Limb (tissue), 2 donors: ENCODE results near the gene TMEM270.
"Not testable (repeated sequence)": the region's sequence is repeated elsewhere in the genome, so short reads cannot be mapped to it uniquely, and the experiment has no call there.

Source experiments
- DNase-seq, 2 donors: peaks; one replicate each; pipeline ENCODE4 v3.0.0-alpha.2; 2016; ENCODE audit errors: extremely low spot score in 2 of 2

TMEM270 gene

GRCh38 chr7:73832806-73833205 is 28.2 kb upstream of the TMEM270 start:
- DNase-seq, result no peak

- no peak for DNase-seq
Observed at GRCh38 chr7:73833251-73833919, 27.6 kb upstream of the TMEM270 start.

GRCh38 chr7:73834626-73835191 is 26.2 kb upstream of the TMEM270 start:
- no peak for DNase-seq

GRCh38 chr7:73837167-73837566 is 23.8 kb upstream of the TMEM270 start:
- DNase-seq, result not testable (repeated sequence)

- DNase-seq, result no peak
Observed at GRCh38 chr7:73838642-73839041, 22.3 kb upstream of the TMEM270 start.

- no peak for DNase-seq
Observed at GRCh38 chr7:73839290-73839689, 21.7 kb upstream of the TMEM270 start.

- DNase-seq, result no peak
Observed at GRCh38 chr7:73839743-73840714, 20.9 kb upstream of the TMEM270 start.

GRCh38 chr7:73840715-73841379 is 20.1 kb upstream of the TMEM270 start:
- no peak for DNase-seq

GRCh38 chr7:73841689-73842066 is 19.3 kb upstream of the TMEM270 start:
- DNase-seq, result no peak

- DNase-seq, result peak; percentile 93 to 98
Observed at GRCh38 chr7:73842067-73842976, 18.6 kb upstream of the TMEM270 start, which contains the start of gene METTL27. Gene METTL27 (minus strand): TSS chr7:73842516. CDS start chr7:73842140, 376 bp downstream.

- DNase-seq, result no peak
Observed at GRCh38 chr7:73844131-73844547, 16.8 kb upstream of the TMEM270 start.

- no peak for DNase-seq
Observed at GRCh38 chr7:73844848-73845460, 16.0 kb upstream of the TMEM270 start.

- DNase-seq, result not testable (repeated sequence)
Observed at GRCh38 chr7:73845701-73846195, 15.2 kb upstream of the TMEM270 start.

- DNase-seq, result no peak
Observed at GRCh38 chr7:73847941-73848723, 12.8 kb upstream of the TMEM270 start.

- DNase-seq, result no peak
Observed at GRCh38 chr7:73850781-73851207, 10.2 kb upstream of the TMEM270 start.

GRCh38 chr7:73851410-73852338 is 9.3 kb upstream of the TMEM270 start:
- peak in 1 of 2 donors; percentile 42 for DNase-seq

- DNase-seq, result no peak
Observed at GRCh38 chr7:73852500-73852899, 8.5 kb upstream of the TMEM270 start.

GRCh38 chr7:73856941-73857340 is 4.0 kb upstream of the TMEM270 start:
- no peak for DNase-seq
